ENCODE data around the gene PLEKHF1.
"Not testable (repeated sequence)": the region's sequence is repeated elsewhere in the genome, so short reads cannot be mapped to it uniquely, and the experiment has no call there.

PLEKHF1 gene, protein sequence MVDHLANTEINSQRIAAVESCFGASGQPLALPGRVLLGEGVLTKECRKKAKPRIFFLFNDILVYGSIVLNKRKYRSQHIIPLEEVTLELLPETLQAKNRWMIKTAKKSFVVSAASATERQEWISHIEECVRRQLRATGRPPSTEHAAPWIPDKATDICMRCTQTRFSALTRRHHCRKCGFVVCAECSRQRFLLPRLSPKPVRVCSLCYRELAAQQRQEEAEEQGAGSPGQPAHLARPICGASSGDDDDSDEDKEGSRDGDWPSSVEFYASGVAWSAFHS

DNA sequence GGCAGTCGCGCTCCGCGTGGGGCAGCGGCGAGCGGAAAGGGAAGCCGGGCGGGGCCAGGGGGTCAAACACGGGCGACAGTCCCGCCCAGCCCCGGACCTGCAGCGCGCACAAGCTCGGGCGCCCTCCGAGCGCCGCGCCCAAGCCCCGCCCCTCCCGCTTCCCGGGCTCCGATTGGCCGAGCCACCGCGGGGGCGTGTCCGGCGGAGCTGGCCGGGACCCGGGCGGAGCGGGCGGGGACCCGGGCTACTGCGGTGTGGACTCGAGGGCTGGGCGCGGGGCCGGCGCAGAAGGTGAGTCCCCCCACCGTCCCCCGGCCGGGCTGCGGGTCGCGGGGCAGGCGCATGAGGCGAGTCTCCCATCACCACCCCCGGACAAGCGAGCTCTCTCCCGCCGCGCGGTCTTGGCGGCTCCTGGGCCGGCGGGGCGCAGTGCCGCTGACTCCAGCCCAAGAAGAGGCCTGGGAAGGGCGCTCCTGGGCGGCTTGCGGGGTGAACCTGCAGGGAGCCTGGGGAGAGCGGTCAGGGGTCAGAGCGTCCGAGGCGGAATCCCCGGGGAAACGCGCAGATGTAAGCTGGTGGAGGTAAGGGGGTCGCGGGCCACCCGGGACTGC is at the start of gene PLEKHF1:
Gene PLEKHF1, plus strand, starts transcription at position 247 of the 611 bp plus-strand sequence. CDS start 8,379 bp downstream, outside the sequence.
- peak; percentile 72 to 89 for DNase-seq

DNA sequence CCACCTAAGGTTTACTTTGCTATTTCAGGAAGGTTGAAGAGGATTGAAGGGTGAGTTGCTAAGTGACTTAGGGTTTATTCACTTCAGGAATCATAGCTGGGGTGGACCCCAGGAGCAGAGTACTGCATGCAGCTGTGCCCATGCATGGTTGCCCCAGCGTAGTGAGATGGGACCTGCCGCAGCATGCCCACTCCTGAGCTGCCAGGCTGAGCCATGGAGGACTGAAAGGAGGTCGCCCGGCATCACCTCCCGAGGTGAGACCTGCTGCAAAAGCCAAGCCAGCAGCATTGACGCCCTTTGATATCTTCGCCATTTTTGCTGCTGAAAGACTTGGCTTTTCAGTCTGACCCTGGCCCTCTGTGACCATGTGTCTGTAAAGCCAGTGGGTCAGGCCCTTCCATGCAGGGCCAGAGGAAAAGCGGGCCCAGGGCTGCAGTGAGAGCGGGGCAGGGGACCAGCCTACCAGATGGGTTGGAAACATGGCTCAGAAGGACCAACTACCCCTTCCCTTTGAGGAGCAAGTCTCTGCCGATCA is 49.3 kb upstream of the PLEKHF1 start:
- no peak for DNase-seq

DNA sequence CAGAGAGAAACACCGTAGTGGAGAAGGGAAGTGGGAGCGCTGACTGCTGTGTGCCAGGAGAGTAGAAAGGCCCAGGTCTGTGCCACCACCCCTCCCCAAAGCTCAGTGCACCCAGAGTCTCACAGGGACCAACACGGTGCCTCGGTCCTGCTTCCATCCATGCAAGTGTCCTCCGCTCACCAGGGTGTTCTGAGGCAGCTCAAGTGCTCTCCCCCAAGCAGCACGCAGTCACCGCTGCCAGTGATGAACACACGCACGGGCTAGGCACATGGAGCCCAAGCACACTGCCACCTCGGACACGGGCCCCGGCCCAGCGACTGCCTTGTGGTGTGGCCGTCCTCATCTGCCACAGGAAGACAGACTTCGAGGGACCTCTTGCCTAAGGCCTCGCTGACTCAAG is 48.7 kb upstream of the PLEKHF1 start:
- DNase-seq: no peak

DNA sequence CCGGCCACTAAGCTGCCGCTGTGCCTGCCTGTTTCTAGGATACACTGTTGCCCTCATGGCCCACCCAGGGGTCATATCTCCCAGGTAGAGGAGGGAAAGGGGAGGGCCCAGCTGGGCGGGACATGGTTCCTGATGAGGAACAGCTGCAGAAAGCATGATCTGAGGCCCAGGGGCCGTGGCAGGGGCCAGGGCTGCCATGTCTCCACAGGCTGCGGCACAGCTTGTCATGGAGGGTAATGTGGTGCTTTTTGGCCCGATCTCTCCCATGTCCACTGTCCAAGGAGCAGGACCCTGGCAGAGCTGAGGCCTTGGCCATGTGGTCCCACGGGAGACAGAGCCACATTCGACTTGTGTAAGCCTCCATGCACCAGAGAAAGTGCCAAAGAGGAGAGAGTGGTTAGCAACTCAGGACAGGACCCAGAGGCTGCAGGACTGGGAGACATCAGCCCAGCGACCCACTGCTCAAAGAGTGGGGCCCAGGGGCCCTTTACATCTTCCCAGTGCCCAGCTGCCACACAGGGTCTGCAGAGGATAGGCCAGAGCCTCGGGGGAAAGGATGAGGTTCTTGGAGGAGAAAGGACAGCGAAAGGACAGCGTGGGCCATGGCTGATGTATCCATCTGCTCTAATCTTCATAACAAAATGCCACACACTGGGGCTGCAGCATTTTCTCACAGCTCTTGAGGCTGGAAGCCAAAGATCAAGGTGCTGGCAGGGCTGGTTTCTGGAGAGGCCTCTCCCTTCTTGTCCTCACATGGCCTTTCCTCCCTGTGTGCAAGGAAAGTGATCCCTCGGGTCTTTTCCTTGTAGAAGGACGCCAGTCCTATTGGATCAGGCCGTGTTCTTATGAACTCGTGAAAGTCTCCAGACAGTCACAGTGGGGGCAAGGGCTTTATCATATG is 47.6 kb upstream of the PLEKHF1 start:
- no peak for DNase-seq

DNA sequence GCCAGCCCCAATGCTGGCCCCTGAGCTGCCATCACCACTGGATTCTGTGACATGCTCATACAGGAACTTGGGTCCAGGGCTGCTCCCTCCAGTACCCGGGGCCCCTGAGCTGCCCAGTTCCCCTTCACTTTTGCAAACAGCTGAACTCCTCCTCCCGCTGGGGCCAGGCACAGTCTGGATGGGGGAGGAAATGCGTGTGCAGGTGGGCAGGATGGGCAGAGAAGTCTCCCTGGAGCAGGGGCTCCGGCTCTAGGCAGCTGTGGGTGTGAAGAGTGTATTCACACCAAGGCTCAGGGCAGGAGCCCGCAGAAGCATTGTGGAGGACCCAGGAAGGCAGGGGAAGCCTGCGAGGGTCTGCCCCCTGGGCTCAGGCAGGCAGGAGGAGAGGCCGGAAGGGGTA is 46.8 kb upstream of the PLEKHF1 start:
- DNase-seq: no peak

DNA sequence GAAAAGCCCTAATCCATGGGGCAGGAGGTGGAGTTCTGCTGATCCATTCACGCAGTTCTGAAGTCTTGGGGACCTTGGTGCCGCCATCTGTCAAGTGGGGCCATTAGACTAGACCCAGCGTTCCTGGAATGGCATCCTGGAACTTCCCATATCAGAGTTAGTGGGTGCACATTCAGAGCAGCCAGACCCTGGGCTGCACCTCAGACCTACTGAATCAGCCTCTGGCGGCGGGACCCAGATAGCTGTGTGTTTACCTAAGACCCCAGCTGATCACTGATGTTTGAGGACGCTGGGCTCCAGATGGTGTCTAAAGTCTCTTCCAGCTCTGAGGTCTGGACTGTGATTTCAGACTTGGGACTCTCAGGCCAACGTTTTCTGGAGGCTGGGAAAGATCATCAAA is 46.4 kb upstream of the PLEKHF1 start:
- no peak for DNase-seq

DNA sequence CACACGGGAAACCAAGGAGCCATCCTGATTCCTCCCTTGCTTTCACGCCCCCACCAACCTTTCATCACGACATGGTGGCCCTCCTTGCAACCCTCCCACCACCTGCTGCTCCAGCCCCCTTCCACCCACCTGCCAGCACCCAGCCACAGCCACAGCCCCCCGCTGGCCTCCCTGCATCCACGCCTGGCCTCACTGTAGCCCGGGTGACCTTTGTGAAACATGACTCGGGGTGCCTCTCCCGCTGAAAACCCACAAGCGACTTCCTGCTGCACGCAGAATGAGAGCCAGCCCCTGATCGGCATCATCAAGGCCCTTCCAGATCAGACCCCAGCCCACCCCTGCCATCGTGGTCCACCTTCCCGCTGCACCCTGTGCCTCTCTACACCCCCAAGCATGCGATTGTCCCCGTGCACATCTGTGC is 44.3 kb upstream of the PLEKHF1 start:
- DNase-seq: no peak

DNA sequence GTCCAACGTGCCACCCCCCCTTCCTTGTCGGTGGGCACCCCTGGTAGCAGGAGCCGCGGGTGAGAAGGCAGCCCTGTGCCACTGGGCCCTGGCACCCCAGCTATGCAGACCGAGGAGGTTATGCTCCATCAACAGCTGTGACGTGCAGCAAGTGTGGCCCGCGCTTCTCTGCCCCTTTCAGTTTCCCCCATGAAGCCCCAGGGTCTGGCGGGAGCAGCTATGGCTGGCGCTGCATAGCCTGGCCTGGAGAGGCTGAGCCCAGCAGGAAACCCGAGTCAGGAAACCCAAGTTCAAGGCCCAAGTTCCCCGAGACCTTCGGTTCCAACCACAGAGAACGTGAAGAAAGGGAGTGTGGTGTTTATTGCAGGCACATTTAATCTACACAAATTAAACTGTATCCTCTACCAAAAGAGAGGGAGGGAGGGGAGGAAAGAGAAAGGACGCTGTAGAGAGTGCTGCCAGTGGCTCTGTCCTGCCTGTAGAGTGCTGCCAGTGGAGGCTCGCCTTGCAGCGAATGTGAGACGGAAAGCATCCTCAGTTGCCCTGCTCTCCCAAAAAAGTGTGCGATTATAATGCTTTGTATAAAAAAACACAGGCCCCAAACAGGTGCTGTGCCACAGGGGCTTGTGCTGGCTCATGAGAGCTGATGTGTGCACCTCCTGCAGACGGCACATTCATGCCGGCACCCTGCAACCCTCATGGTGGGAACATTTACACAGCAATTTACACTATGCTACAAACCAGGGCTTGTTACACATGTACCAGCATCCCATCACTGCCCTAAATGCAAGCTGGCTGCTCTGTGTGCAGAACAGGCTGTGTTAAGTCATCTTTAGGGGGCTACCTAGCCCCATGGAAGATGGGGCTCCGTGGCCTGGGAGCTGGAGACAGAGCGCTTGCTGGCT is 42.8 kb upstream of the PLEKHF1 start:
- DNase-seq: peak in 1 of 2 experiments; percentile 23

DNA sequence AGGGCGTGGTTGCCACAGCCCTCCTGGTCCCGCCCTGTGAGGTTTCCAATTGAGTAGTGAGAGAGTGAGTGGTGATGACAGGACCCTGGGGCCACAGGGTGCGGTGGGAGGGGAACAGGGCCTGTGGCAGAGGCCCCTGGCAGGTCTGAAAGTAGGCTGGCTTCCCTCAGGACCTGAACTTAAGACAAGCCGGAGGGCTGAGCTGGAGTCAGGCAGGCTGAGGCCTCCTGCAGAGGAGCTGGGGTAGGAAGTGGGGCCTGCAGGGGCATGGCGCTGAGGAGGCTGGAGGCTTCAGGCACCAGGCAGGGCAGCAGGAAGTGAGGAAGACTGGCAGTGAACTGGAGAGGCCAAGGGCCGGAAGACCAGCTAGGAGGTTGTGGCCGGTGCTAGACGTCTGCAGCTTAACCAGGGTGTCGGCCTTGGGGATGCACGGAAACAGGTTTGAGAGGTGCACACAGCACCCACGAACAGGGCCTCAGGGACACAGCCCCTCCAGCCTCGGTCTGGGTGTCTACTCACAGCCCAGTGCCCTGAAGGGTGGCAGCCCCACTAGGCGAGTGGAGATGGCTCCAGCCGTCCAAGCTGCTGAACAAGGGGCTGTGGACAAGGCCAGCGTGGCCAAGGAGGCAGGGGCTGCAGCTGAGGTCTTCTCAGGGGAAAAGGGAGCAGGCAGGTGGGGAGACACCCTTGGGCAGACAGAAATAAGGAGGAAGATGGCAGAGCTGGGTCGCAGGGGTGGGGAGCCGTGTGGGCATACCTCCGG is 41.4 kb upstream of the PLEKHF1 start:
- DNase-seq: no peak

DNA sequence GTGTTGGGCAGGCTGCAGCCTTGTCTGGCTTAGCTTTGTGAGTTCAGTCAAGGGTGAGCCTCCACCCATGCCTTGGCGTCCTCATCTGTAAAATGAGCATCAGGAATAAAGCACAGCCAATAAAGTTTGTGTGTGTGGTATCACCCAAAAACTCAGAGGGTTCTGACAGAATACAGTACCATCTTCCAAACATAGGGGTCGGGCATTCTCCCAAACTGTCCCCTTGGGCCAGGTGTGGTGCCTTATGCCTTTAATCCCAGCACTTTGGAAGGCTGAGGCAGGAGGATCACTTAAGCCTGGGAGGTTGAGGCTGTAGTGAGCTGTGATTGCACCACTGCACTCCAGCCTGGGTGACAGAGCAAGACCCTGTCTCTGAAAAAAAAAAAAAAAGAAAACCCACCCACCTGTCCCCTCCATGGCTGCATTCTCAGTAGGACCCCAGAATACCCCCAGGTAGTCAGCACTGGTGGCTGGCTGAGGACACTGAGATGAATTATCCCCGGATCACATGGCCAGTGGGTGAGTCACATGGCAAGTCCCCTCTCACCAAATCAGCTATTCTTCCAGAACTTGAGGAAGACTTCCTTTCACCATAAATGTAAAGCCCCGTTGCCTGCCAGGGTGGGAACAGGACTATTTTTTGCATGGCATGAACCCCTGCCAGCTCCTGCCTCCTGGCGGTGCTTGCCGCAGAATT is 40.6 kb upstream of the PLEKHF1 start:
- no peak for DNase-seq

DNA sequence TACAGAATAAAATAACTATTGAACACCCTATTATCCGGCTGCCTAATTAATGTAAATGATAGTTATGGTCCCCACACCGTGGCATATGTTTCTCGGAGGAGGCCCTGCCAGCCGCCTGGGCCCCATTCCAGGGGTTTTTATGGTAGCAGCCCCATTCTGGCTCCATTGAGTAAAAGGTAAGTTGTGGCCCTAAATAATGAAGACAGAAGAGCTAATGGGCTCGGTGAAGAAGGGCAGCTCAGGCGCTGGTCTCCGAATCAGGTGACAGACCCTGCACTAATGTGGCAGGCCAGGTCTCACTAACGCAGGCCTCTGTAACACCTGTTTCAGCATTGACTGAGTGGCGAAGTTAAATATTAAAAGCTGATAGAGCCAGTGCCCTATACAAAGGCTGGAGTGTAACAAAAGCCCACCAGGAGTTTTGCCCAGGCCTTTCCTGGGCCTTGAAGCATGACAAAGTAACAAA is 40.0 kb upstream of the PLEKHF1 start:
- DNase-seq: no peak

DNA sequence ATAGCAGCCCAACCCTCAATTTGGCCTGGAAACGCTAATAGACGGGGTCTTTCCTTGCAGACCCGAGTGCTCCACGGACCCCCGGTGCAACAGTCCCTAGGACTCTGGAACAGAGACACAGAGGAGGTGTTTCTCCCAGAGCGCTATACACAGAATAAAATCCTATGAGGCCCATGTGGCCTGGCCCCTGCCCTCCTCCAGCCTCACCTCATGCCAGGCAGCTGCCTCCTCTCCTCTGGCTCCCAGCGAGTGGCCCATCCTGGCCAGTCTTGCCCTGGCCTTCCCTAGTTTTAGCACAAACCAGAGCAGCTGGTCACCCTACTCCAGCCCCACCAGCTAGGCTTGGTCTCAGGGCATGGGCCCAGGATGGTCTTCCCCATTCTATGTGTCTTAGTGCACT is 38.9 kb upstream of the PLEKHF1 start:
- no peak for DNase-seq

DNA sequence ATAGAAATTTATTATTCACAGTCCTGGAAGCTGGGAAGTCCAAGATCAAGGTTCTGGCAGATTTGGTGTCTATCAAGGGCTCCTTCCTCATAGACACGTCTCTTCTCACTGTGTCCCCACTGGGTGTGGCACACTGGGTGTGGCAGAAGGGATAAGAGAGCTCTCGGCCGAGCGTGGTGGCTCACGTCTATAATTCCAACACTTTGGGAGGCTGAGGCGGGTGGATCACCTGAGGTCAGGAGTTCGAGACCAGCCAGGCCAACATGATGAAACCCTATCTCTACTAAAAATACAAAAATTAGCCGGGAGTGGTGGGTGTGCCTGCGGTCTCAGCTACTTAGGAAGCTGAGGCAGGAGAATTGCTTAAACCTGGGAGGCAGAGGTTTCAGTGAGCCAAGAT is 38.4 kb upstream of the PLEKHF1 start:
- not testable (repeated sequence) for DNase-seq

DNA sequence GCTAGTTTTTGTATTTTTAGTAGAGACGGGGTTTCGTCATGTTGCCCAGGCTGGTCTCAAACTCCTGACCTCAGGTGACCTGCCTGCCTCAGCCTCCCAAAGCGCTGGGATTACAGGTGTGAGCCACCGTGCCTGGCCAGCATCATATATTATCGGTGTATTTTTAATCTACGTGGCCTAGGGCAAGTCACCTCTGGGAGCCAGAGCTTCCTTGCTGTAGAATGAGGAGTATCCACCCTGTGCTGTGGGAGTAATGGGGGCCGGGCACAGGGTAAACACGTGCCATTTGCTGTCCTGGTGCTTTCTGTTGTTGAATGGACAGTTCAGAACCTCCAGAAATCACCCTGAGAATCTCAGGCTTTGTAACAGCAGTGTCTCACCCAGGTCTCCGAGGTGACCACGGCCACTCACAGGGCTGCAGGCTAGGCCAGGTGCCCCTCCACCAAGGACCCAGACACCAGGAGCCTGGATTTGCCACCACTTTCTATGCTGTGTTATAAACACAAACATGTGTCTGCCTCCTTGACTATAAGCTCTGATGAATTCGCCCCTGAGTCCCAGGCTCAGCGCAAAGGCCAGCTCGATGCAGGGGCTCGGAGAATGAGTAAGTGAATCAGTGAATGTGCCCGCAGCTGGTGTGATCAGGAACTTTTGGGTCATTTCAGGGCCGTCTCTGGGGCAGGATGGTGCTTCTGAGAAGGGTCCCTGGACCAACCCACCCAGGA is 36.4 kb upstream of the PLEKHF1 start:
- no peak for DNase-seq

DNA sequence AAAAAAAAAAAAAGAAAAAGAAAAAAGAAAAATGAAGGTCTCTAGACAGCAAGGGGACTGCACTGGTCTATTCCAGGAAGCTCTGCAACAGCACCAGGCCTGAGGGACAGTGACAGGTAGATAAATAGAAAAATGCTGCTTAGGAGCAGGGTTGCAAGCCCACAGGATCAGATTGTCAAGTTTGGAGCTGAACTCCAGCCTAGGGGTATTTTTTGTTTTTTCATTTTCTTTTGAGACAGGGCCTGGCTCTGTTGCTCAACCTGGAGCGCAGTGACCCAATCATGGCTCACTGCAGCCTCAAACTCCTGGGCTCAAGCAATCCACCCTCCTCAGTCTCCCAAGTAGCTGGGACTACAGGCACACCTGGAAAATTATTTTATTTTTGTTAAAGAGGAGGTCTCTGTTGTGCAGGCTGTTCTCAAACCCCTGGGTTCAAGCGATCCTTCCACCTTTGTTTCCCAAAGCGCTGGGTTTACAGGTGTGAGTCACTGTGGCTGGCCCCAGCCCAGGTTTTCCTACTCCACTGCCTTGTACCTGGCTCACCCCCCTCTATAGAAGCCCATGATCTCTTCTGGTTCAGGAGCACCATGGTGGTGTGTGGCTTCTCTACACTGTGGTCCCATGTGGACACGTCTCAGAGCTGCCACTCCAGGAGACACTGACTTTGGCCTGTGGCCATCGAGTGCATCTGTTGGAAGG is 35.3 kb upstream of the PLEKHF1 start:
- DNase-seq: no peak

DNA sequence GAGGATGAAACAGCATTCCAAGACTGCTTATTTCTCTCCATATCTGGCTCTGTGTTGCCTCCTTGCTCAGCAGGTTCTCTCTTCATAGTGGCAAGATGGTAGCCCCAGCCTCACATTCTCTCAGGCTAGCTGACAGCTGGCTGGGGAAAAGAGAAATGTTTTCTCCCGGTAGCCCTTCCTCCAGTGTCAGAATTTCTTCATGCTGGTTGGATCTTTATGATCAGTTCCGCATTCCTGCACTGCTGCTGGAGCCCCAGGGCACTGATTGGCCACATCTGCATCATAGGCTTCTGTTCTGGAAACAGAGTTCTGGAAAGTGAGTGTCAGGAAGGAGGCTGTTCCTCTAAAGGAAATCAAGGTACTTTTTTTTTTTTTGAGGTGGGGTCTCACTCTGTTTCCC is 34.6 kb upstream of the PLEKHF1 start:
- DNase-seq: no peak

DNA sequence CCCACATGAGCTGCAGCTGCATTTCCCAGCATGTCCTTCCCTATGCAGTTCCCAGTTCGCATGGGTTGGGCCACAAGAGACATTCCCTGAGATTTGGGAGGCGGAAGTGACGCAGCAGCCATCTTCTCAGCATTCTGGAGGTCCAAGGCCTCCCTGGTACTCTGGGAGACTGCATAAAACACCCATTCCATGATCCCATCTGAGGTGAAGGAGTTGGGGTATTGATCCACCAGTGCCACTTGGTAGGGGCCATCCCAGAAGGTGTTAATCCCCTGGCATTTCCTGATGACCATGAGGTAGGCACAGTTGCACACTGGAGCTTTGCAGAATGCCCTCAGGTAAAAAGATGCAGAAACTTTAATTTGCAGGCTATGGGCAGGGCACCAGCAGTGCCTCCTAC is 33.8 kb upstream of the PLEKHF1 start:
- DNase-seq: no peak

DNA sequence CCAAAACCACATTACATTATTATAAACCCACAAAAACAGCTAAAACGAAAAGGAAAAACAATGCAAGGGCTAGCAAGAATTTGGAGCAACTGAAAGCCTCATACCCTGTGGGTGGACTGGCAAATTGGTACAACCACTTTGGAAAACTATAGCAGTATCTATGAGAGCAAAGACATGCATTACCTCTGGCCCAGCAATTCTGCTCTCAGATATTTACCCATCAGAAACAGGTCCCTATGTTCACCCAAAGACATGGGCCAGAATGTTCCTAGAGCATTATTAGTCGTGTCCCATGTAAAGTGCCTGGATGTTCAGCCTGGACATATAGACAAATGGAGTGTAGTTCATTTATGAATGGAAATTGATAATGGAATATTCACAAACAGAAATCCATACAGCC is 31.3 kb upstream of the PLEKHF1 start:
- no peak for DNase-seq

DNA sequence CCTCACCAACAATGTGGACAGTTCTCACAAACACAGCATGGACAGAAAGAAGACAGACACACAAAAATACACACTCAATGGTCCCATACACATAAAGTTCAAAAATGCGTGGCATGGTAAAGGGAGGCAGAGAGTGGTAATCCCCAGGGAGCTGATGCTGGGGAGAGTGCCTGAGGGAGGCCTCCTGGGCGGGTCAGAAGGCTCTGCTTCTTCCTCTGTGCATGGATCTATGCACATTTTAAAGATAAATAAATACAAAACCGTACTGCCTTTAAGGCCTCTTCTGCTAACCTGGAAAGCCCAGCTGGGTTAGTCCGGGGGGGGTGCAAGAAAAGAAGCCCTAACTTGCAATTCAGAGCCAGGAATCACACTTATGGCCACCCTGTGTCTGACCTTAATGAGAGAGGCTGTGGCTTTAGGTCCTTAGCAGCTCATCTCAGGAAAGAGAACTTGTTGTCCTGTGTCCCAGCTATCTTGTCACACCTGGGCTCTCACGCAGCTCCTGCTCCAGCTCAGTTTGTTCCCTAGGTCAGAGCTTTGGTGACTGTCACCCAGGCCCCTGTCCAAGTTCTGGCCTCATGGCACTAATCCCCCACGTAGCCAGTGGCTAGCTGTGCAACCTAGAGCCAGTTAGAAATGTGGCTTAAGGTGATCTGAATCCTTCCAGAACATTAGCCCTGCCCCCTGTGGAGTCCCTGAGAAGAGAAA is 30.7 kb upstream of the PLEKHF1 start:
- DNase-seq: no peak
